Smooth muscle cell (in vitro differentiated cells): Measurements from ENCODE around the gene C19orf12. TPM values are rescaled to one million over a fixed set of nuclear protein-coding genes. Genes with fewer than 3 reads are reported as not detected.

ENCODE experiments used
- DNase-seq: peaks from one replicate; lab custom pipeline; 2025; ENCODE audit not compliant: unreplicated experiment; lab: John Stamatoyannopoulos, UW
- H2AFZ ChIP-seq: fragments of 200-600 bp; sonication (generic); 2 replicates; pipeline ENCODE4 v1.6.0; 2016; ENCODE audit warnings: antibody characterized with exemption, low read depth, mild to moderate bottlenecking
- H3F3A ChIP-seq: fragments of 200-600 bp; sonication (generic); 2 replicates; pipeline ENCODE4 v1.6.0; 2017; ENCODE audit warnings: antibody characterized with exemption, low read depth
- H3K27ac ChIP-seq: fragments of 200-600 bp; sonication (generic); 2 replicates; pipeline ENCODE4 v1.5.1; 2016; ENCODE audit warnings: low read depth, mild to moderate bottlenecking
- H3K27me3 ChIP-seq: fragments of 200-600 bp; sonication (generic); 2 replicates; pipeline ENCODE4 v1.6.1; 2016; ENCODE audit warnings: low read depth, mild to moderate bottlenecking
- H3K36me3 ChIP-seq: fragments of 200-600 bp; sonication (generic); 2 replicates; pipeline ENCODE4 v1.5.1; 2016; ENCODE audit warnings: low read depth
- H3K4me1 ChIP-seq: fragments of 200-600 bp; sonication (generic); 2 replicates; pipeline ENCODE4 v1.5.1; 2016; ENCODE audit warnings: low read depth
- H3K4me2 ChIP-seq: fragments of 200-600 bp; sonication (generic); 2 replicates; pipeline ENCODE4 v1.6.0; 2016; ENCODE audit warnings: mild to moderate bottlenecking
- H3K4me3 ChIP-seq: fragments of 200-600 bp; sonication (generic); 2 replicates; pipeline ENCODE4 v1.5.1; 2016; ENCODE audit warnings: mild to moderate bottlenecking
- H3K79me2 ChIP-seq: fragments of 200-600 bp; sonication (generic); 2 replicates; pipeline ENCODE4 v1.6.0; 2016; ENCODE audit warnings: low read depth, mild to moderate bottlenecking
- H3K9ac ChIP-seq: fragments of 200-600 bp; sonication (generic); 2 replicates; pipeline ENCODE4 v1.6.0; 2016; ENCODE audit warnings: low read depth
- H3K9me3 ChIP-seq: fragments of 200-600 bp; sonication (generic); replicated peaks from 2 replicates; pipeline ENCODE4 v1.5.1; 2016; ENCODE audit warnings: low read depth
- H4K20me1 ChIP-seq: fragments of 200-600 bp; sonication (generic); 2 replicates; pipeline ENCODE4 v1.6.0; 2016; ENCODE audit warnings: low read depth
- WGBS: methylation state at CpG from one replicate; pipeline ENCODE4 v1.1.7; 2016; ENCODE audit warnings: low lambda C conversion rate; 5-methylcytosine and 5-hydroxymethylcytosine counted together
- polyA plus RNA-seq: library from polyadenylated mRNA; unstranded; fragments of >200 nt; fragmentation: Nextera tagmentation; extraction: Ambion mirVana; gene quantifications from 2 replicates; pipeline ENCODE4 v1.2.1, GENCODE V29; 2016
- total RNA-seq: library from RNA; depleted of rRNA; stranded (reverse); fragments of >200 nt; gene quantifications from 2 replicates; pipeline ENCODE4 v1.2.3, GENCODE V29; 2014
- TF ChIP-seq, protein P1 (sequence below): fragments of 200-600 bp; sonication (generic); IDR thresholded peaks from 2 replicates; pipeline ENCODE4 v1.5.1; 2017; ENCODE audit warnings: borderline replicate concordance, mild to moderate bottlenecking, antibody characterized with exemption; ENCODE audit not compliant: insufficient read depth, poor library complexity, severe bottlenecking

The C19orf12 gene
- total and polyA plus RNA-seq, 2 experiments from 2014 or later: 22.7 to 30.0 TPM

- Histone ChIP-seq H3K27ac (peak overlapping the region; percentile 97), H3K27me3 (no peaks in the 10 kb centered on the region), H3K4me3 (peak overlapping the region; percentile 69), H3K4me2 (peak overlapping the region; percentile 88), H4K20me1 (peaks cover 20% of the 10 kb centered on the region), H3K36me3 (no peaks in the 10 kb centered on the region), H3K9ac (peak overlapping the region; percentile 73), H3K79me2 (peaks cover 3% of the 10 kb centered on the region), H2AFZ (peak overlapping the region; percentile 82), H3K4me1 (peaks cover 48% of the 10 kb centered on the region), H3K9me3 (no peaks in the 10 kb centered on the region), H3F3A (peaks cover 36% of the 10 kb centered on the region)
- DNase-seq: no peak
- TF ChIP-seq, protein P1, sequence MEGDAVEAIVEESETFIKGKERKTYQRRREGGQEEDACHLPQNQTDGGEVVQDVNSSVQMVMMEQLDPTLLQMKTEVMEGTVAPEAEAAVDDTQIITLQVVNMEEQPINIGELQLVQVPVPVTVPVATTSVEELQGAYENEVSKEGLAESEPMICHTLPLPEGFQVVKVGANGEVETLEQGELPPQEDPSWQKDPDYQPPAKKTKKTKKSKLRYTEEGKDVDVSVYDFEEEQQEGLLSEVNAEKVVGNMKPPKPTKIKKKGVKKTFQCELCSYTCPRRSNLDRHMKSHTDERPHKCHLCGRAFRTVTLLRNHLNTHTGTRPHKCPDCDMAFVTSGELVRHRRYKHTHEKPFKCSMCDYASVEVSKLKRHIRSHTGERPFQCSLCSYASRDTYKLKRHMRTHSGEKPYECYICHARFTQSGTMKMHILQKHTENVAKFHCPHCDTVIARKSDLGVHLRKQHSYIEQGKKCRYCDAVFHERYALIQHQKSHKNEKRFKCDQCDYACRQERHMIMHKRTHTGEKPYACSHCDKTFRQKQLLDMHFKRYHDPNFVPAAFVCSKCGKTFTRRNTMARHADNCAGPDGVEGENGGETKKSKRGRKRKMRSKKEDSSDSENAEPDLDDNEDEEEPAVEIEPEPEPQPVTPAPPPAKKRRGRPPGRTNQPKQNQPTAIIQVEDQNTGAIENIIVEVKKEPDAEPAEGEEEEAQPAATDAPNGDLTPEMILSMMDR: no peak
- WGBS: 43% methylated on average over 16 of the region's 22 CpGs
Observed at GRCh38 chr19:29664753-29665214, 50.3 kb downstream of the C19orf12 start.

GRCh38 chr19:29663861-29664752 is 51.0 kb downstream of the C19orf12 start:
- peak overlapping the region; percentile 97 for H3K27ac ChIP-seq
- no peak overlapping the region for H3K4me3 ChIP-seq
- TF ChIP-seq, protein P1: no peak
- H3K4me2 ChIP-seq: peak overlapping the region; percentile 88
- no peaks in the 10 kb centered on the region for H3K36me3 ChIP-seq
- H3K79me2 ChIP-seq: no peaks in the 10 kb centered on the region
- DNase-seq: no peak
- H2AFZ ChIP-seq: no peak overlapping the region
- H4K20me1 ChIP-seq: peaks cover 17% of the 10 kb centered on the region
- no peaks in the 10 kb centered on the region for H3K9me3 ChIP-seq
- peaks cover 48% of the 10 kb centered on the region for H3K4me1 ChIP-seq
- WGBS: 41% methylated on average over 16 of the region's 19 CpGs
- H3K27me3 ChIP-seq: no peaks in the 10 kb centered on the region
- peaks cover 36% of the 10 kb centered on the region for H3F3A ChIP-seq
- peak overlapping the region; percentile 73 for H3K9ac ChIP-seq

- peak overlapping the region; percentile 97 for H3K27ac ChIP-seq
- peaks cover 36% of the 10 kb centered on the region for H3F3A ChIP-seq
- peak; percentile 48 for DNase-seq
- WGBS: 23% methylated on average over 17 of the region's 17 CpGs
- peak overlapping the region; percentile 20 for H3K4me3 ChIP-seq
- peak overlapping the region; percentile 73 for H3K9ac ChIP-seq
- H3K27me3 ChIP-seq: no peaks in the 10 kb centered on the region
- peaks cover 48% of the 10 kb centered on the region for H3K4me1 ChIP-seq
- H3K36me3 ChIP-seq: no peaks in the 10 kb centered on the region
- H3K9me3 ChIP-seq: no peaks in the 10 kb centered on the region
- no peaks in the 10 kb centered on the region for H3K79me2 ChIP-seq
- peak overlapping the region; percentile 36 for H2AFZ ChIP-seq
- TF ChIP-seq, protein P1: no peak
- H3K4me2 ChIP-seq: peak overlapping the region; percentile 88
- H4K20me1 ChIP-seq: peaks cover 8% of the 10 kb centered on the region
Observed at GRCh38 chr19:29662604-29663404, 52.3 kb downstream of the C19orf12 start.
